GM19438 (cell line): ENCODE measurements around the gene ARHGAP6.
"Not testable (repeated sequence)": the region's sequence is repeated elsewhere in the genome, so short reads cannot be mapped to it uniquely, and the experiment has no call there.

Experiments used
- ATAC-seq: cut with Tn5 transposase; IDR thresholded peaks from one replicate; pipeline ENCODE4 v1.9.1; 2021; ENCODE audit warnings: low read depth; ENCODE audit not compliant: unreplicated experiment

The ARHGAP6 gene

DNA sequence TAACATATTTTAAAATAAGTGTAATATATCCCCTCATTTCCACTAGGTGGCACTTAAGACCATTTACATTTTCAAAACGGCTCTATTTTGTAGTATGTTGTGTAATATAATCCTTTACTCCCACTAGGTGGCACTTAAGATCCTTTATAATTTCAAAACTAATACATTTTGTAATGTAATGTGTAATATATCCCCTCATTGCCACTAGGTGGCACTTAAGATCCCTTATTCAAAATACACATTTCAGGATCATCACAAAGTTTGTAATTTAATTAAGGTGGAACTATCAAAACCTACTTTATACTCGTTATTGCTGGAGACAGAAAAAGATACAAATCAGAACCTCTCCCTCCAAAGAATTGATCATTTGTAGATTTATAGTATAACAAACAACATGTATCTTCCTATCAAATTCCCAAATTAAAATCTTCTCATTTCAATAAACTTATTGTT is 132.5 kb downstream of the ARHGAP6 start:
- ATAC-seq: peak; percentile 71

GRCh38 chrX:11532291-11533078 is 133.2 kb downstream of the ARHGAP6 start:
- ATAC-seq: no peak

DNA sequence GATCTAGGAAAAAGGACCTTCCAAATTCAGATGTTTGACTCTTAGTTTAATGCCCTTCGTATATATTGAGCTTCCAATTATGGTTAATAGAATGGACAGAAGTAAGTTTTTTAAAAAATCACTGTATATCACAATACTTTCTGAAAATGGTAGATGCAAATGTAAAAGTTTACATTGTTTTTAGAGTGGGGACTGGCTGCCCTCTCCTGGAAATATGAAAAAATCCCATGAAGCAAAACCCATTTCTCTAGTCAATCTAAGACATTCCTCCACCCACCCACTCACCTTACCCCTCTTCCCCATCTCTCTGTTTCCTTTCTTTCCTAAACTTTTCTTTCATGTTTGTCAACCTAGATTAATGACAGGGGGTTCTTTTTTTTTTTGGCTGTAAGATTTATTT is 134.5 kb downstream of the ARHGAP6 start:
- no peak for ATAC-seq

- no peak for ATAC-seq
These were observed 135.1 kb downstream of the ARHGAP6 start for GRCh38 chrX:11530621-11531020.

GRCh38 chrX:11528623-11529022 is 137.1 kb downstream of the ARHGAP6 start:
- ATAC-seq: peak; percentile 62

DNA sequence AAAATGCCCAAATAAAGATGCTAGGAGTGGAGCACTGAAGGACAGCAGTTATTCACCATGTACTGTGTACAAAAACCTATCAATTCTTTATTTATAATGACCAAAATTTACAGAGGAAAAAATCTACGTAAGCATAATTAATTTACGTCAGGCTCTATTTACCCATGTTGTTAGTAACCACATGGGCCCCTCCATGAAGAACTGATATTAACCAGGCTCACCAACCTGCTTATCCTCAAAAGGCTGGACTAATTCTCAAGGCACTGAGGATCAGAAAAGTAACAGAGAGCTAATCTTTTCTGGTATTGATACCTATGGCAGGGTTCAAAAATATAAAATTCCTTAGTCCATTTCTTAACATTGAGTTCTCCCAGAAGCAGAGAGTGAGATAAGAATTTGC is 140.0 kb downstream of the ARHGAP6 start:
- ATAC-seq: no peak

- ATAC-seq: not testable (repeated sequence)
These were observed 146.5 kb downstream of the ARHGAP6 start for GRCh38 chrX:11519234-11519633.

- ATAC-seq: no peak
These were observed 155.9 kb downstream of the ARHGAP6 start for GRCh38 chrX:11509786-11510185.

DNA sequence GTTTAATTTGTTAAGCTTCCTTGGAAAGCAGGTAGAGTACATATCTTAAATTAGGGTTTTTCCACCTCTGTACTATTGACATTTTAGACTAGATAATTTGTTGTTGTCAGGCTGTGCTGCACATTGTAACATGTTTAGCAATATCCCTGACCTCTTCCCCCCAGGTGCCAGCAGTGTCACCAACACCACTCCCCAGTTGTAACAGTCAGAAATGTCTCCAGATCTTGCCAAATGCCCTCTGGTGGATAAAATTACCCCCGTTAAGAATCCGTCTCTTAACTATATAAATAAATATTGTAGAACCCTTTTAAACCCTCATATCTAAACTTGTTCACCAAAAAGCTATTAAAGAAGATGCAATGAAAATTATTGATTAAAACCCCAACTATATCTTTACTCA is 161.5 kb downstream of the ARHGAP6 start:
- no peak for ATAC-seq

GRCh38 chrX:11499076-11500044 is 166.4 kb downstream of the ARHGAP6 start:
- no peak for ATAC-seq

DNA sequence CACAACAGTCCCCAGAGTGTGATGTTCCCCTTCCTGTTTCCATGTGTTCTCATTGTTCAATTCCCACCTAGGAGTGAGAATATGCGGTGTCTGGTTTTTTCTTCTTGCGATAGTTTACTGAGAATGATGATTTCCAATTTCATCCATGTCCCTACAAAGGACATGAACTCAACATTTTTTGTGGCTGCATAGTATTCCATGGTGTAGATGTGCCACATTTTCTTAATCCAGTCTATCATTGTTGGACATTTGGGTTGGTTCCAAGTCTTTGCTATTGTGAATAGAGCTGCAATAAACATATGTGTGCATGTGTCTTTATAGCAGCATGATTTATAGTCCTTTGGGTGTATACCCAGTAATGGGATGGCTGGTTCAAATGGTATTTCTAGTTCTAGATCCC is 174.3 kb downstream of the ARHGAP6 start:
- not testable (repeated sequence) for ATAC-seq

- ATAC-seq: no peak
These were observed 181.4 kb downstream of the ARHGAP6 start for GRCh38 chrX:11484290-11484689.

DNA sequence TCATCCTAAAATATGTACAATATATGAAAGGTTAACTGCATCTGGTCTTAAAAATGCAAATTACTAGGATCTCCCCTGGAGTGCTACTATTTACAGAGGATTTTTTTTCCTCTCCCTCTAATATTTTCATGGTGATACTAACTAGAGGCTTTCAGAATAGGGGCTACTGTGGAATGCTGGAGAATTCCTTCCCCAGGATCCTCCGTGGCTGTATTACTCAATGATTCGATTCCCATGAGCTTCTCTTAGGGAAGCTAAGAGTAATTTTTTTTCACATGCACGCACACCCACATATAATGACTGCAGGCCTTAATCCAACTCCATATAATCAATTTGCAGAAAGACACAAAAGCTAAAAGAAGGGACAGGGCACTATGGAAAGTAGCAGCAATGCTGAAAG is 184.7 kb downstream of the ARHGAP6 start:
- ATAC-seq: no peak

DNA sequence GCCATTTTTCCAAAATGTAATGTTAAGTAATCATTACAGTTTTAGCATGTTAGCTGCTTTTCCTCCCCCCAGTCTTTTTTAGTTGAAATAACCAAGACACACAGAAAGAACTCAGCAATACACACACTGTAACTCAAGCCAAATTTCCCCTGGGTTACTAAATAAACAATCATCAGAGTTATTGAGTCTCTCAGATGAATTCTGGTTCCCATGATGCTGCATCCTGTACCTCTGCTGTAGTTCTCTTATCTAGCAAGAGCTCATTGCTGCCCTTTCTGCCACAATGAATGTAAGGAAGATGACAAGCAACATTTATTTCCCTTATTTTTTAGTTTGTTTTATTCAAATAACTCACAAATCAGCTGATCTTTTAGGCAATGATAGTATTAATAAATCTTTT is 185.1 kb downstream of the ARHGAP6 start:
- ATAC-seq: no peak

GRCh38 chrX:11478911-11479310 is 186.8 kb downstream of the ARHGAP6 start:
- no peak for ATAC-seq

DNA sequence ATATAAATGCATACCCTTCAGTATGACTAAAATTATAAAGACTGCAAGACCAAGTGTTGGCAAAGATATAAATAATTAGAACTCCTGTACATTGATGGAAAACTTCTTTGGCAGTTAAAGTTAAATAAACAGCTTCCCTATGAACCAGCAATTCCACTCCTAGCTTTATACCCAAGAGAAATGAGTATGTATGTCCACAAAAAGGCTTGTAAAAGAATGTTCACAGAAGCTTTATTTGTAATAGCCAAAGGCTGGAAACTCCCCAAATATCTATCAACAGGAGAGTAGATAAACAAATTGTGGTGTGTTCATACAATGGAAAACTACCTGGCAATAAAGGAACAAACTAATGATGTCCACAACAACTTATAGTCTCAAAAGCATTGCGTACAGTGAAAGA is 187.7 kb downstream of the ARHGAP6 start:
- no peak for ATAC-seq

- no peak for ATAC-seq
These were observed 191.1 kb downstream of the ARHGAP6 start for GRCh38 chrX:11474576-11474975.

GRCh38 chrX:11474021-11474420 is 191.7 kb downstream of the ARHGAP6 start:
- no peak for ATAC-seq

- ATAC-seq: no peak
These were observed 192.8 kb downstream of the ARHGAP6 start for GRCh38 chrX:11472879-11473278.

DNA sequence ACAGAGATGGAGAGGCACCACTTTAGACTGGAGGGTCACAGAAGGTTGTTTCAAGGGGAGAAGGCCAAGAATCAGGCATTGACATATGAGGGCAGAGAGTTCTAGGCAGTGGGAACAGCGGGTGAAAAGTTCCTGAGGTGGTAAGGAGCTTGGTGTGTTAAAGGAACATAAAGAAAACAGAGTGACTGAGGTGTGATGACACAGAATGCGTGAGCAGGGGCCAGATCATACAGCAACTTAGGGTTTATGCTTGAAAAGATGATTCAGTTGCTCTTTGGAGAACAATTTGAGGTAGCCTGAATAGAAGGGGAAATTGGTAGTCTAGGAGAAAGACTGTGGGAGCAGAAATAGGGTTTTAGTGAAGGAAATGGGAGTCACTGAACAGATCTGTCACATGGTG is 193.3 kb downstream of the ARHGAP6 start:
- no peak for ATAC-seq

DNA sequence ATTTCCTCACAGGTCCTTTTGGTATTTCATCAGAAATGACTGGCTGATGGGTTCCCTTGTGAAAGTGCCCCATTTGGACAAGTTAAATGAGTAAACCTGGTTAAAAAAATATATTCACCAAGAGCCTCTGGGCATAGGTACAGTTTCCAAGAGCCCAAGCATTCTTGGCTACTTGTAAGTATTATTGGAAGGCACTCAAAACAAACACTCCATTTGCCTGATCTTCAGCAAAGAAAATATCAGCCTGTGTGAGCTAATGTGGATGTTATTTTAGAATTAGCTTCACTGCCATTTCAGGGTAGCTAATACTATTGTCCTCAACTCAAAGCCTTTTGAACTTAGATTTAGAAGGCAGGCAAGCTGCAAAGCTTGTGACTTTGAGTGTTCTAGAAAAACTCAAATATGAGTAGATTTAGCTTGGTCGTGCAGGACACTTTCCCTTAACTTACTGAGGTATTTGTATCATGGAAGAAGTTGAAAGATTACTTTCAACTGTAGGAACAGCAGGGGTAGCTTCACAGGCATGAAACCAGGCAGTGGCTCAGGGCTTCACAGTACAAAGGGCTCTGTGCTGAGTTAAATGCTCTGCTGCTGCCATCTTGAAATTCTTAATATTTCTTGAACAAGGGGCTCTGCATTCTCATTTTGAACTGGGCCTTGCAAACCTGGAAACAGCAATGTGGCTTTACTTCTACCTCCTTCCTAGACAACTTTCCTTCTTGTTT is 195.3 kb downstream of the ARHGAP6 start:
- no peak for ATAC-seq
